Kidney (tissue), 14 donors: ENCODE results near the gene ABI1. TPM values are rescaled to one million over a fixed set of nuclear protein-coding genes. Genes with fewer than 3 reads are reported as not detected.

Experiments used
- DNase-seq, 5 donors: peaks; one replicate each; pipeline ENCODE4 v3.0.0-alpha.2; 2013 to 2020
- FAIRE-seq: peaks from 2 replicates; lab custom pipeline; 2012; peaks lifted over from hg19 to GRCh38; lab: Jason Lieb, UNC
- H3K27ac ChIP-seq, 2 donors: one replicate each; pipeline ENCODE4 v1.7.0; 2013; ENCODE audit warnings: low read depth in 2 of 2, low read length in 2 of 2, inconsistent platforms in 1 of 2
- H3K27me3 ChIP-seq: one replicate; pipeline ENCODE4 v1.7.1; 2013; ENCODE audit warnings: low read length, inconsistent platforms; ENCODE audit not compliant: control insufficient read depth, insufficient read depth
- H3K36me3 ChIP-seq, 3 donors: one replicate each; pipeline versions ENCODE4 v1.7.0 to v1.7.1; 2013; ENCODE audit warnings: low read length in 3 of 3, control low read depth in 1 of 3, inconsistent platforms in 1 of 3; ENCODE audit not compliant: insufficient read depth in 3 of 3, control insufficient read depth in 2 of 3
- H3K4me1 ChIP-seq, 3 donors: one replicate each; pipeline versions ENCODE4 v1.7.0 to v1.7.1; 2013; ENCODE audit warnings: low read length in 3 of 3, inconsistent platforms in 1 of 3, low read depth in 1 of 3; ENCODE audit not compliant: control insufficient read depth in 2 of 3, insufficient read depth in 2 of 3
- H3K4me3 ChIP-seq, 3 donors: one replicate each; pipeline versions ENCODE4 v1.7.0 to v1.8.1; 2013; ENCODE audit warnings: low read length in 3 of 3, control low read depth in 1 of 3, inconsistent platforms in 1 of 3
- H3K9ac ChIP-seq, 3 donors: one replicate each; pipeline versions ENCODE4 v1.7.0 to v1.7.1; 2013; ENCODE audit warnings: low read length in 3 of 3, control low read depth in 1 of 3, inconsistent platforms in 1 of 3
- H3K9me3 ChIP-seq, 3 donors: one replicate each; pipeline versions ENCODE4 v1.7.0 to v1.7.1; 2013; ENCODE audit warnings: low read length in 3 of 3, control low read depth in 1 of 3, inconsistent platforms in 1 of 3; ENCODE audit not compliant: control insufficient read depth in 2 of 3, insufficient read depth in 1 of 3
- CTCF ChIP-seq: IDR thresholded peaks from 3 replicates; pipeline ENCODE4 v1.5.1; 2012; ENCODE audit warnings: mild to moderate bottlenecking, moderate library complexity, borderline replicate concordance; ENCODE audit not compliant: insufficient read depth; ENCODE audit errors: extremely low read depth
- intact Hi-C: fragments of 100-400 bp; cut with DNase I; formaldehyde crosslinking; loops from one replicate; pipeline ENCODE4 v1.11.1; 2022
- polyA plus RNA-seq: library from polyadenylated mRNA; stranded (reverse); fragments of 350-450 nt; fragmentation: Illumina TruSeq; extraction: RNeasy Lipid Tissue Mini Kit (QIAGEN cat#74804); gene quantifications from one replicate; pipeline ENCODE4 v1.2.3, GENCODE V29; 2014; ENCODE audit warnings: low read depth, low replicate concordance; ENCODE audit not compliant: insufficient read depth
- total RNA-seq: library from RNA; stranded (reverse); fragmentation: NEBNext Ultra II Directional; extraction: Animal tissue kit (Norgen Biotek cat#: 25700); gene quantifications from one replicate; pipeline ENCODE4 v1.2.1, GENCODE V29; 2021
- donor health status: control.
- donor health status: control.
- donor health status: control.
- donor health status: control.
- donor health status: control.
- donor health status: DM: yes; HTN: yes; CAD: no.
- donor health status: Normal renal cell carcinoma (clear cell type).

ABI1 gene
- total and polyA plus RNA-seq, 2 donors from 2014 or later, result 25.7 to 54.1 TPM

DNA sequence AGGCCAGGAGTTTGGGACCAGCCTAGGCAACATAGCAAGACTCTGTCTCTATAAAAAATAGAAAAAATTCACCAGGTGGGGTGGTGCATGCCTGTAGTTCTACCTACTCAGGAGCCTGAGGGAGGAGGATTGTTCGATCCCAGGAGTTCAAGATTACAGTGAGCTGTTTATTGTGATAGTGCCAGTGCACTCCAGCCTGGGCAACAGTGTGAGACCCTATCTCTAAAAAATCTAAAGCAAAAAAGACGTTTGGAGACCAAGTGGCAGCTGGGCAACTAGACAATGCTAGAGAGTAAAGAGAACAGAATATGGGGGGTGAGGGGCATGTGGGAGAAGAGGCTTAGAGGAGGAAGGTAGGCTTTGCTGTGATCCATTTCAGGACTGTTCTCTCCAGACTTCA, 161.8 kb downstream of the ABI1 start:
- H3K9ac ChIP-seq, result peak overlapping the region in 1 of 3 donors; percentile 5
- no peak for DNase-seq
- no peak for TF ChIP-seq CTCF
- peak overlapping the region in 1 of 3 donors; percentile 95 for H3K4me3 ChIP-seq
- no peak overlapping the region for H3K27ac ChIP-seq
- peaks cover 0 to 7% (median 6%) of the 10 kb centered on the region in 3 donors for H3K4me1 ChIP-seq
- intact Hi-C loops, result no loop called here
- no peaks in the 10 kb centered on the region for H3K27me3 ChIP-seq
- H3K36me3 ChIP-seq, result no peaks in the 10 kb centered on the region
- H3K9me3 ChIP-seq, result no peaks in the 10 kb centered on the region
- FAIRE-seq, result no peak

- peak overlapping the region; percentile 66 to 97 (median 95) for H3K4me3 ChIP-seq
- H3K36me3 ChIP-seq, result no peaks in the 10 kb centered on the region
- no peaks in the 10 kb centered on the region for H3K27me3 ChIP-seq
- no peaks in the 10 kb centered on the region for H3K9me3 ChIP-seq
- DNase-seq (peak in 2 of 5 donors; percentile 5 to 77), FAIRE-seq (no peak)
- H3K9ac ChIP-seq, result peak overlapping the region; percentile 35 to 67 (median 45)
- TF ChIP-seq CTCF, result no peak
- intact Hi-C loops, result no loop called here
- H3K27ac ChIP-seq, result no peak overlapping the region
- peaks cover 0 to 7% (median 5%) of the 10 kb centered on the region in 3 donors for H3K4me1 ChIP-seq
Measured at GRCh38 chr10:26697922-26698608, 162.7 kb downstream of the ABI1 start.

GRCh38 chr10:26697163-26697921, 163.4 kb downstream of the ABI1 start, which contains the start of gene PDSS1:
Gene PDSS1, plus strand, starts transcription at chr10:26697701. Its CDS starts 11 bp downstream, at chr10:26697712.
- H3K4me1 ChIP-seq, result peaks cover 0 to 7% (median 0%) of the 10 kb centered on the region in 3 donors
- DNase-seq (peak; percentile 76 to 92 (median 79)), FAIRE-seq (no peak)
- H3K27ac ChIP-seq, result peak within 1 kb of the TSS; percentile 94 to 95
- H3K9ac ChIP-seq, result peak within 1 kb of the TSS; percentile 49 to 75 (median 56)
- H3K36me3 ChIP-seq, result no peaks in the 10 kb centered on the region
- no peak for TF ChIP-seq CTCF
- intact Hi-C loops, result no loop called here
- no peaks in the 10 kb centered on the region for H3K9me3 ChIP-seq
- H3K27me3 ChIP-seq, result no peaks in the 10 kb centered on the region
- H3K4me3 ChIP-seq, result peak within 1 kb of the TSS; percentile 76 to 97 (median 95)
